ENCODE results near the gene ZMPSTE24. TPM values are rescaled to one million over a fixed set of nuclear protein-coding genes. Genes with fewer than 3 reads are reported as not detected.
A peak's percentile ranks its signal among the peaks of the same experiment; 100 is the strongest.

Gene ZMPSTE24
- total and polyA plus RNA-seq, 10 of the 15 experiments (the other 5 are each of a cell fraction or from before 2014, with no cell fraction given), result 21.5 to 84.4 (median 43.6) TPM

DNA sequence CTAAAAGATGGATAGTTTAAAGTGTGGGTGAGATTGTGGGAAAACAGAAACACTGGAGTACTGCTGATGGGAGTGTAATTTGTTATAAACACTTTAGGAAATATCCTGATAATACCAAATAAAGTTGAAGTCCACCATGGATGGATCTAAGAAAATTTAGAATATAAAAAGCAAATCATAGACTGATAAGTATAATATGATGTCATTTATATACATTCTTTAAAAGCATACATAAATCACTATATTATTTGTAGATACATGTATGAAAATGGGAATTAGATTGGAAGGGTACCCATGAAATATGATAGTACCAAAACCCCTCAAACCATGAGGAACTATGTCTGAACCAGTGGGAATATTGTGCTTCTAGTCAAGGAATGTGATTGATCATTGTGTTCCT is 7.9 kb downstream of the ZMPSTE24 start:
- H3K36me3 ChIP-seq (ENCODE audit: control insufficient read depth in 2 of 2, insufficient read depth in 2 of 2, low read length in 1 of 2), result peaks cover 2 to 13% of the 10 kb centered on the region in 2 experiments
- H3K27ac ChIP-seq (ENCODE audit: control insufficient read depth, insufficient read depth), result no peak overlapping the region
- DNase-seq (ENCODE audit: low read depth, low spot score) (no peak), ATAC-seq (no peak), FAIRE-seq (no peak)
- no peaks in the 10 kb centered on the region for H3K27me3 ChIP-seq (replicated peaks in 1 of 2; ENCODE audit: control insufficient read depth in 2 of 2, insufficient read depth in 2 of 2, low read length in 1 of 2)
- TF ChIP-seq ATF7 (IDR thresholded peaks at IDR 0.05; ENCODE audit: low read depth), result peak; percentile 33; the same call in 1 of the 2 replicates
- no peak for TF ChIP-seq RELA (IDR thresholded peaks at IDR 0.05; ENCODE audit: borderline replicate concordance, partially characterized antibody)
- TF ChIP-seq, protein P1, sequence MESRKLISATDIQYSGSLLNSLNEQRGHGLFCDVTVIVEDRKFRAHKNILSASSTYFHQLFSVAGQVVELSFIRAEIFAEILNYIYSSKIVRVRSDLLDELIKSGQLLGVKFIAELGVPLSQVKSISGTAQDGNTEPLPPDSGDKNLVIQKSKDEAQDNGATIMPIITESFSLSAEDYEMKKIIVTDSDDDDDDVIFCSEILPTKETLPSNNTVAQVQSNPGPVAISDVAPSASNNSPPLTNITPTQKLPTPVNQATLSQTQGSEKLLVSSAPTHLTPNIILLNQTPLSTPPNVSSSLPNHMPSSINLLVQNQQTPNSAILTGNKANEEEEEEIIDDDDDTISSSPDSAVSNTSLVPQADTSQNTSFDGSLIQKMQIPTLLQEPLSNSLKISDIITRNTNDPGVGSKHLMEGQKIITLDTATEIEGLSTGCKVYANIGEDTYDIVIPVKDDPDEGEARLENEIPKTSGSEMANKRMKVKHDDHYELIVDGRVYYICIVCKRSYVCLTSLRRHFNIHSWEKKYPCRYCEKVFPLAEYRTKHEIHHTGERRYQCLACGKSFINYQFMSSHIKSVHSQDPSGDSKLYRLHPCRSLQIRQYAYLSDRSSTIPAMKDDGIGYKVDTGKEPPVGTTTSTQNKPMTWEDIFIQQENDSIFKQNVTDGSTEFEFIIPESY (IDR thresholded peaks at IDR 0.05), result no peak
- ChIA-PET SMC1A (ENCODE audit: uncharacterized antibody, unreplicated experiment) (interaction anchor here (0.9 to 2.0 kb wide), 5 partner anchors 9 to 265 kb away, joined by 3 to 8 read pairs (median 3); partner anchors contain the start of gene ZNF684), CTCF (interaction anchor here (0.6 to 2.5 kb wide), 3 partner anchors 114 to 172 kb away, joined by 3 to 7 read pairs (median 3); no protein-coding TSS in a partner anchor), POLR2A (no interaction called here), RAD21 (ENCODE audit: unreplicated experiment) (no interaction called here)
- no peaks in the 10 kb centered on the region for H4K20me1 ChIP-seq (ENCODE audit: control insufficient read depth, insufficient read depth)
- no TSS peak for BruUV-seq (replicated peaks)
- H3K4me1 ChIP-seq (ENCODE audit: control insufficient read depth, insufficient read depth, low read length), result peaks cover 5% of the 10 kb centered on the region; the same call in 1 of the 2 replicates
- peaks cover 3% of the 10 kb centered on the region for H3K79me2 ChIP-seq (ENCODE audit: control insufficient read depth, insufficient read depth, low read length)
- no peak overlapping the region for H3K9ac ChIP-seq (ENCODE audit: control insufficient read depth, insufficient read depth, low read length)
- in situ Hi-C loops (cut with MboI), result no loop called here
- no peaks in the 10 kb centered on the region for H3K9me3 ChIP-seq (replicated peaks; ENCODE audit: control insufficient read depth, insufficient read depth, low read length)
- intact Hi-C loops (cut with micrococcal nuclease; ENCODE audit: unreplicated experiment), result no loop called here
- H3K4me2 ChIP-seq (ENCODE audit: control insufficient read depth, insufficient read depth), result no peak overlapping the region
- no peak overlapping the region for H3K4me3 ChIP-seq
- H2AFZ ChIP-seq (ENCODE audit: control insufficient read depth, low read depth, low read length), result no peak overlapping the region

DNA sequence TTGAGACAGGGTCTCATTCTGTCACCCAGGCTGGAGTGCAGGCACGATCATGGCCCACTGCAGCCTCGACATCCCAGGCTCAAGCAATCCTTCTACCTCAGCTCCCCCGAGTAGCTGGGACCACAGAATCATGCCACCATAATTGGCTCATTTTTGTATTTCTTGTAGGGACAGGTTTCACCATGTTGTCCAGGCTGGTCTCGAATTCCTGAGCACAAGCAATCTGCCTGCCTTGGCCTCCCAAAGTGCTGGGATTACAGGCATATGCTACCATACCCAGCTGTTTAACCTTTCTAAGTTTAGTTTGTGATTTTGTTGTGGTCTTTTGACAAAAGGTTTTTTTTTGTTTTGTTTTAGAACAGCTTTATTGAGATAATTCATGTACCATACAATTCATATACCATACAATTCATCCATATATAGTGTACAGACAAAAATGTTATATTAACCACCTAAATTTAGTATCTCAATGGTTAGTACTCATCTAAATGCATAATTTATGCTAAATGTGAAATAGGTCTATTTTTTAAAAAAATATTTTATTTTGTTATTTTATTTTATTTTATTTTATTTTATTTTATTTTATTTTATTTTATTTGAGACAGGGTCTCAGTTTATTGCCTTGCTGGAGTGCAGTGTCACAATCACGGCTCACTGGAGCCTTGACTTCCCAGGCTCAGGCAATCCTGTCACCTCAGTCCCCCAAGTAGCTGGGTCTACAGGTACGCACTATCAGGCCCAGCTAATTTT is 8.9 kb downstream of the ZMPSTE24 start:
- Histone ChIP-seq H2AFZ (ENCODE audit: control insufficient read depth, low read depth, low read length) (no peak overlapping the region), H3K4me1 (ENCODE audit: control insufficient read depth, insufficient read depth, low read length) (peaks cover 5% of the 10 kb centered on the region; the same call in 1 of the 2 replicates), H3K27ac (ENCODE audit: control insufficient read depth, insufficient read depth) (no peak overlapping the region), H3K79me2 (ENCODE audit: control insufficient read depth, insufficient read depth, low read length) (peaks cover 1% of the 10 kb centered on the region; the same call in 1 of the 2 replicates), H3K9ac (ENCODE audit: control insufficient read depth, insufficient read depth, low read length) (no peak overlapping the region), H3K4me3 (no peak overlapping the region), H3K27me3 (replicated peaks in 1 of 2; ENCODE audit: control insufficient read depth in 2 of 2, insufficient read depth in 2 of 2, low read length in 1 of 2) (no peaks in the 10 kb centered on the region), H3K9me3 (replicated peaks; ENCODE audit: control insufficient read depth, insufficient read depth, low read length) (no peaks in the 10 kb centered on the region), H4K20me1 (ENCODE audit: control insufficient read depth, insufficient read depth) (no peaks in the 10 kb centered on the region), H3K4me2 (ENCODE audit: control insufficient read depth, insufficient read depth) (no peak overlapping the region), H3K36me3 (ENCODE audit: control insufficient read depth in 2 of 2, insufficient read depth in 2 of 2, low read length in 1 of 2) (peaks cover 2 to 10% of the 10 kb centered on the region in 2 experiments; a peak in 3 of 4 replicates)
- in situ Hi-C loops (cut with MboI), result no loop called here
- ChIA-PET SMC1A (ENCODE audit: uncharacterized antibody, unreplicated experiment) (interaction anchor here (0.7 to 2.0 kb wide), 7 partner anchors 10 to 264 kb away, joined by 3 to 8 read pairs (median 3); partner anchors contain the start of gene ZNF684), RAD21 (ENCODE audit: unreplicated experiment) (interaction anchor here (1.0 kb wide), 1 partner anchor 21 kb away, joined by 3 read pairs; no protein-coding TSS in a partner anchor), POLR2A (no interaction called here), CTCF (interaction anchor here (0.8 to 2.5 kb wide), 6 partner anchors 14 to 171 kb away, joined by 3 to 7 read pairs (median 4); no protein-coding TSS in a partner anchor)
- intact Hi-C loops (cut with micrococcal nuclease; ENCODE audit: unreplicated experiment), result no loop called here
- 92% methylated on average over 5 of the region's 6 CpGs for WGBS (ENCODE audit: insufficient coverage, insufficient replicate concordance, low lambda C conversion rate, missing lambda C conversion rate)
- TF ChIP-seq FOXK2 (IDR thresholded peaks at IDR 0.05) (no peak), ZZZ3 (IDR thresholded peaks at IDR 0.05; ENCODE audit: control insufficient read depth, insufficient read length, low read depth) (no peak), MYB (IDR thresholded peaks at IDR 0.05; ENCODE audit: borderline replicate concordance, low read depth, low read length) (no peak), POLR2A (IDR thresholded peaks at IDR 0.05; ENCODE audit: low read depth, low read length) (no peak), RCOR1 (conservative IDR thresholded peaks at IDR 0.05; ENCODE audit: low read depth, low read length) (no peak), MXI1 (IDR thresholded peaks at IDR 0.05; ENCODE audit: low read depth, low read length) (no peak), SUPT20H (IDR thresholded peaks at IDR 0.05; ENCODE audit: borderline replicate concordance, control insufficient read depth, low read depth, low read length) (no peak)
- BruUV-seq (replicated peaks), result no TSS peak
- DNase-seq (ENCODE audit: low read depth, low spot score), result no peak
- FAIRE-seq, result no peak
- no peak for ATAC-seq
